Upper lobe of left lung (tissue), 4 donors: ENCODE measurements around the gene TNFRSF9.

Source experiments
- POLR2A ChIP-seq, 4 donors: fragments of 450-650 bp; IDR thresholded peaks; one replicate each; pipeline ENCODE4 v1.5.1; 2016 to 2017; ENCODE audit warnings: antibody characterized with exemption in 4 of 4, mild to moderate bottlenecking in 2 of 4
- TF ChIP-seq, protein P1 (sequence below), 6 experiments: fragments of 450-650 bp in 4 of 6; fragments of 200-600 bp in 2 of 6; sonication (generic) in 2 of 6; IDR thresholded peaks; one replicate each; pipeline ENCODE4 v1.5.1; 2016 to 2019; ENCODE audit warnings: antibody characterized with exemption in 6 of 6

GRCh38 chr1:7898962-7899361, 41.7 kb downstream of the TNFRSF9 start:
- TF ChIP-seq, protein P1, sequence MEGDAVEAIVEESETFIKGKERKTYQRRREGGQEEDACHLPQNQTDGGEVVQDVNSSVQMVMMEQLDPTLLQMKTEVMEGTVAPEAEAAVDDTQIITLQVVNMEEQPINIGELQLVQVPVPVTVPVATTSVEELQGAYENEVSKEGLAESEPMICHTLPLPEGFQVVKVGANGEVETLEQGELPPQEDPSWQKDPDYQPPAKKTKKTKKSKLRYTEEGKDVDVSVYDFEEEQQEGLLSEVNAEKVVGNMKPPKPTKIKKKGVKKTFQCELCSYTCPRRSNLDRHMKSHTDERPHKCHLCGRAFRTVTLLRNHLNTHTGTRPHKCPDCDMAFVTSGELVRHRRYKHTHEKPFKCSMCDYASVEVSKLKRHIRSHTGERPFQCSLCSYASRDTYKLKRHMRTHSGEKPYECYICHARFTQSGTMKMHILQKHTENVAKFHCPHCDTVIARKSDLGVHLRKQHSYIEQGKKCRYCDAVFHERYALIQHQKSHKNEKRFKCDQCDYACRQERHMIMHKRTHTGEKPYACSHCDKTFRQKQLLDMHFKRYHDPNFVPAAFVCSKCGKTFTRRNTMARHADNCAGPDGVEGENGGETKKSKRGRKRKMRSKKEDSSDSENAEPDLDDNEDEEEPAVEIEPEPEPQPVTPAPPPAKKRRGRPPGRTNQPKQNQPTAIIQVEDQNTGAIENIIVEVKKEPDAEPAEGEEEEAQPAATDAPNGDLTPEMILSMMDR (IDR thresholded peaks at IDR 0.05) = no peak
- no peak for TF ChIP-seq POLR2A (IDR thresholded peaks at IDR 0.05)
